GM20431 (cell line): ENCODE results near the gene FLNB.

Experiments
- in situ Hi-C: fragments of 300-500 bp; cut with MseI, MboI; formaldehyde crosslinking; loops from one replicate; pipeline ENCODE4 v1.15.0; 2020; ENCODE audit warnings: low sequenced_read_pairs; ENCODE audit not compliant: unreplicated experiment

Gene FLNB

DNA sequence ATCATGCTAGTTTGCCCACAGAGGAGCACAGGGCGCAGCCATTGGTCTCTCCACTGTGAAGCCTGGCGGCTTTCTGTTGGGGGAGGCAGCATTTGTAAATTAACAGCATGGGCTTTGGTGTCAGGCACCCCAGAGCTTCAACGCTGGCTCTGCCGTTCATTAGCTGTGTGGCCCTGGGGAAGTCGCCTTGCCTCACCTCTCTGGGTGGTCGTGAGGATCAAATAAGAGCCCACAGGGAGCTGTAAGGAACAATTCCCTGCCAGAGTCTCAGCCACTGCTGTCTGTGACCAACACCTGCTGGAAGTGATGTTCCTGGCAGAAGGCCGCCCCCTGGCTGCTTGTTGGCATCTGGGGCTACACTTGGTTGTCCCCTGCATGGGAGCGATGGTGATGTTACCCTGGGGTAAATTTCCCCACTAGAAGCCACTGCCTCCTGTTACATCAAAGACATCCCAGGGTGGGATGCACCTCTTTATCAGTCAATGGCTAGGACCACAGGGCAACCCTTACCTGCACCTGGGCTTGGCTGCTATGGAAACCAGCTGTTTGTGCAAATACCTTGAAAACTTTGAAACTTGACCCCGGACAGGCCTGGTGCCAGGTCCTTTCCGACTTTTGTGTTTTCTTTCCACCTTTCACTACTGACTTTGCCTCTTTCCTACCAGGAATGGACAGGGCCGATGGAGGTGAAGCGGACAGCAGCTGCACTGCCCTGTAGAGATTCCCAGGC, 165.6 kb downstream of the FLNB start:
- in situ Hi-C loops, result loop anchor here (10.0 kb wide), 1 partner anchor 159 kb away; no protein-coding TSS in a partner anchor

GRCh38 chr3:58175187-58175436, 166.9 kb downstream of the FLNB start:
- in situ Hi-C loops, result loop anchor here (10.0 kb wide), 1 partner anchor 160 kb away; no protein-coding TSS in a partner anchor

DNA sequence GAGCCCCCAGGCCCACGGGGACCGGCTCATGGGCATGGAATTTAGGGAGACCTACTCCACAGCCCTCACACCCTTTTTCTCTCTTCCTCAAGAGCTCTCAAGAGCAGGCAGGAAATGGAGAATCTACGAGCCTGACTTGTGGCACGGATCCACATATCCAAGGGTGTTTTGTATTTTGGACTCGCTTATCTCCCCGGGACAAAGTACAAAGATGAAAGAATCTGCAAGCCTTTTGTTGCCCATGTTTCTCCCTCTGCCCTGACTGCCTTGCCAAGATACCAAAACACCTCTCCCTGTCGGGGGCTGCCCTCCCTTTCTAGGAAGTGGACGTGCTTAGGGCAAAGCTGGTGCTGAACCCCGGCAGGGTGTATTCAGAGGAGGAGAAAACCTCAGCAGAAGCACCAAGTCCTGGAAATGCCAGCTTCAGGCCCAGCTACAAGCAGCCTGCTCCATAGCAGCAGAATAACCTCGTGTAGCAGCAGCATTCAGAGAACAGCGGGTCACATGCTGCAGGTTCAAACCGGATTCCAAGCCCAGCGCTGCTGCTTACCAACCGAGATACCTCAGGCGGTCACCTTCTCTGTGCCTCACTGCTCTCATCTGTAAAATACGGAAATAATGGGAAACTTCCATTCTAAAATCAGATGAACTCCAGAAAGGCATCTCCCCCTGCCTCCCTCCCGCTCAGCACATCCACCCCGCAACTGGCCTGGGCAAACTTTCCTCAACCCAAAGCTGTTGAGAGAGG, 167.4 kb downstream of the FLNB start:
- in situ Hi-C loops, result loop anchor here (10.0 kb wide), 1 partner anchor 161 kb away; no protein-coding TSS in a partner anchor

- in situ Hi-C loops, result loop anchor here (10.0 kb wide), 1 partner anchor 161 kb away; no protein-coding TSS in a partner anchor
Observed at GRCh38 chr3:58176185-58176530, 167.9 kb downstream of the FLNB start.

- in situ Hi-C loops, result loop anchor here (10.0 kb wide), 1 partner anchor 162 kb away; no protein-coding TSS in a partner anchor
Observed at GRCh38 chr3:58176827-58177489, 168.7 kb downstream of the FLNB start.

GRCh38 chr3:58177747-58178527, 169.7 kb downstream of the FLNB start:
- in situ Hi-C loops, result loop anchor here (10.0 kb wide), 1 partner anchor 163 kb away; no protein-coding TSS in a partner anchor

DNA sequence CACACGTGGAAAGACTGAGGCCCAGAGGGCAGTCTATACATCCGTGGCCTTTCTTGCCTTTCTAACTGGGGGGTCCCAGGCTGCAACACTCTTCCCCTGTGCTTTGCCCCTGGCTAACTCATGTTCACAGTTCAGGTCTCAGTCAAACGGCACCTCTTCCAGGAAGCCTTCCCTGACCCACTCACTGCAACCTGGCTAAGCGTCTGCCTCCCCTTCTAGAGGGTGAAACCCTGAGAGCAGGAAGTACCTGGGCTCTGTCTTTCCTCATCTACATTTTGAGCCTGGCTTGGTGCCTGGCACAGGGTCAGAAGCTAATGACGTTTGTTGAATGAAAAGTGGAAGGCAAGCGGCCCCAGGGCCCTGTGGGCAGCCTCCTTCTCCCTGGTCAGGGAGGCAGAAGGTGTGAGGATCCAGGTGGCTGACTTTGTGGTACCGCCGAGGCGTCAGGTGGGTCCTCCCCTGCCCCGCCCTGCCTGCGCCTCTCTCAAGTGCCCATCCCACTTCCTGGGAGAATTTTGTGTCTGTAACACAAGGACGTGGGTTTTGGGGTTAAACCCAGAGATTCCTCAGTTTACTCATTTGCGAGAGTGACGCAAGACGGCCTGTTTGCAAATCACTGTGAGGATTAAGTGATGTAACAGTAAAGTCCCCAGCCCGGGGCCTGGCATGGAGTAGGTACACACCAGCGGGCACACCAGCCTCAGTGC, 170.5 kb downstream of the FLNB start:
- in situ Hi-C loops, result loop anchor here (10.0 kb wide), 1 partner anchor 164 kb away; no protein-coding TSS in a partner anchor

- in situ Hi-C loops, result loop anchor here (5.0 to 10.0 kb wide), 2 partner anchors 123 to 165 kb away; no protein-coding TSS in a partner anchor
Observed at GRCh38 chr3:58179235-58180098, 171.2 kb downstream of the FLNB start.

DNA sequence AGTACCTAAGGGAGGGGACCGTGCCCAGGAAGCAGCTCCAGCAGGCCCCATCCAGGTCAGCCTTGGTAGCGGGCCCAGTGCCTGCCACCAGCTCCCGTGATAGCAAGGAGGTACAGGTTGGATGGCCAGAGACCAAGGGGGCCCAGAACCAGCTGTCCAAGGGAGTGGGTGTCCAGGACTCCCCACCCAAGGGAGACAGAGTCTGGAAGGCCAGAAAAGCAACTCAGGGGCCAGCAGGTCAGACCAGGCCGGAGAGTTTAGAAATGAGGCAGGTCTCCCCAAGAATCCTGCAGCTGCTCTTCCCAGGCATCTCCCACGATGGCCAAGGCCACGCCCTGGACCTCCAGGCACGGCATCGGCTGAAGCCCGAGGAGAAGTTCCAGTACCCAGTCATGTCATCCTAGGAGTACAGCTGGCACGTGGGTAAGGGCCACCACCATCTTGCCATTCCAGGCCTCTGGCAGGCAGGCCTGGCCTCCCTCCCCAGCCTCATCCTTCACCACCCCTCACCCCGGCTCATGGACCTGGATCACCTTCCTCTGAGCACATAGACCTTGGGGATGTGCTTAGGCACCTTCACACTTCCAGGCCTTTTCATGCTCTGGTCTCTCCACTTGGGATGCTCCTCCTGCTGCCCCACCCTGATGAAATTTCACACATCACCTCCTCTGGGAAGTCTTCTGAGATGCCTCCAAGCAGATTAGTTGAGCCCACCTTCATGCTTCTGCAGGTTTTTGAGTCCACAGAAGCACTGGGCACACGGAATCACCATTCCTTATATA, 172.1 kb downstream of the FLNB start:
- in situ Hi-C loops, result loop anchor here (5.0 kb wide), 1 partner anchor 122 kb away; no protein-coding TSS in a partner anchor

GRCh38 chr3:58180940-58181587, 172.8 kb downstream of the FLNB start:
- in situ Hi-C loops, result loop anchor here (5.0 kb wide), 1 partner anchor 121 kb away; no protein-coding TSS in a partner anchor

DNA sequence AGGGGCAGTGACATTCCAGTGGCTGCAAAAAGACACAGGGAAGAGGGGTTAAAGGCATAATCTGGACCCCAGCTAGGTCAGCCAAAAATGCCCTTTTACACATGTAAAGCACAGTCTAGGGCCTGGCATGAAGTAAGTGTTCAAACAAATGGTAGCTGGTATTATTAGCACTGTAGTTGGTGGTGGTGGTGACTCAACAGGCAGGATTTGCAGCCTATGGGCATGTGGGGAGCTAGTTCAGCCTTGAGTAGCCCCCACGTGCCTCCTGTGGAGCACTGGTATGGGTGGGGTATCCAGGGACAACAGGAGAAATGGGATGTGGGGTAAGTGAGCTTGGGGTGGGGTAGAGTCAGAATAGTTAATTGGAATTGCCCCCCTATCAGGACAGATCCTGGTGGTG, 175.0 kb downstream of the FLNB start:
- in situ Hi-C loops, result loop anchor here (5.0 kb wide), 1 partner anchor 119 kb away; no protein-coding TSS in a partner anchor

DNA sequence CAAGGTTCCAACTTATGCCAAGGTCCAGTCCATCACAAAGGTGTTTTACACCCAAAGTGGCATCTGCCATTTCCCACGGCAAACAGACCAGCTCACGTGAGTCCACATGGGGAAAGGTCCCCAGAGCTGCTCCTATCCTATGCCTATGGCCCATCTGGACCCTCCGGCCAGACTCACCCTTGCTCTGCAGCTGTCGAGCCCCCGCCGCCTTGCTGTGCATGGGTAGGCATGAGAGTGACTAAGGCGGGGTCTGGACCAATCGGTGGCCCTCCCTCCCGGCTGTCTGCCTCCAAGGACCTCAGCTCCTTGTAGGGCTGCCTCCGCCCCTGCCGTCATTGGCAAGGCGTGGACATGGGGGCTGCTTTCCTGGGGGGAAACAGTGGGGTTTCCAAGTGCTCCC, 175.7 kb downstream of the FLNB start:
- in situ Hi-C loops, result loop anchor here (5.0 kb wide), 1 partner anchor 118 kb away; no protein-coding TSS in a partner anchor

DNA sequence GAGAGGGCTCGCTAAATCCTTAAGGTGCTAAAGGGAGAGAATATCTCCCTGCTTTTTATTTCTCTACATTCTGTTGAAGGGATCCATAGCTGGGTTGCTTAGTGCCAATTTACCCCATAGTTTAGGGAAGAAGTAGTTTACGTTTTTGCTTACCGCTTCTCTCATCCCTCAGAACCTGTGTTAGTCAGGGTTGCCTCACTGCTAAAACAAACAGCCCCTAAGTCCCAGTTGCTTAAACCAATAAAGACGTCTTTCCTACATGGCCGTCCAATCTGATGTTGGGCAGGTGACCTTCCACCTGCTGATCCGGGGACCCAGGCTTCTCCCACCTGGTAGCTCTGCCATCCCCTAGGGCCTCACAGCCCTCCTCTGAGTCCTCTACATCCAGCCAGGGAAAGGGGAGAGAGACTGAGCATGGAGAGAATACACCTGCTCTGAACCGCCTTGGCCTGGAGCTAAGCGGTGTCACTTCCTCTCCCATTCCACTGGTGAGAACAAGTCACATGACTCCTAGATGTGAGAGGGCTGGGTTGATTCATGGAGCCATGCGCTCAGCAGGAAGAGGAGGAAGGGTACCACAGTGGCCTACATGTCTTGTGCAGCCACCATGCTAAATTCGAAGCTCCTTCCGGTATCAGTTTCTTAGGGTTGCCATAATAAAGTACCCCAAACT, 176.2 kb downstream of the FLNB start:
- in situ Hi-C loops, result loop anchor here (5.0 kb wide), 1 partner anchor 118 kb away; no protein-coding TSS in a partner anchor

- in situ Hi-C loops, result loop anchor here (5.0 kb wide), 1 partner anchor 117 kb away; no protein-coding TSS in a partner anchor
Observed at GRCh38 chr3:58184982-58185360, 176.7 kb downstream of the FLNB start.

- in situ Hi-C loops, result no loop called here
Observed at GRCh38 chr3:58188173-58188564, 179.9 kb downstream of the FLNB start.

DNA sequence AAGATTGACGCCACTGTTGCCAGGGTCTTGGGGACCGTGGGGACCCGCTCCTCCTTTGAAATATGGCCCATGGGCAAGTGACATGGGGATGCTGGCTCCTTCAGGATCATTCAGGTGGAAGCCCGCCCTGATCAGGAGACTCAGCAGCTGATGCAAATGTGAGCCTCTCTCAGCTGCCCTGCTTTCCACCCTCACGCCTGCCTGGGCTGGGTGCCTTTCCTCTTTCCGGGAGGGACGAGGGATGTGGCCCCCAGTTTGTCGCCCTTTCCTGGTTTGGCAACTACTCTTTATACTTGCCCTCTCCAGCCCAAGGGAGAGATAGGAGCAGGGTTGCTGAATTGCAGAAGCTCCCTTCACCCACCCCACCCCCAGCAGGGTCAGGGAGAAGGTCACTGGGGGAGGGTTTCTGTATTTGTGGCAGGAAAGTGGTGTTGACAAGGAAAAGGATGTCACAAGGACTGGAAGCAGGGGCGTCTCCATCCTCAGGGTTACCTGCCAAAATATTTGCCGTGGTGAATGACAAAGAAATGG, 180.8 kb downstream of the FLNB start:
- in situ Hi-C loops, result no loop called here
